Ishikawa (cell line): ENCODE data around the gene RAC2.

Experiments
- CEBPB ChIP-seq: IDR thresholded peaks from 2 replicates; pipeline ENCODE4 v1.6.1; 2012
- CREB1 ChIP-seq: IDR thresholded peaks from 2 replicates; pipeline ENCODE4 v1.6.1; 2012; ENCODE audit warnings: low read depth
- EP300 ChIP-seq: IDR thresholded peaks from 2 replicates; pipeline ENCODE4 v1.6.1; 2012; ENCODE audit warnings: borderline replicate concordance
- FOXM1 ChIP-seq: IDR thresholded peaks from 2 replicates; pipeline ENCODE4 v1.6.1; 2012; ENCODE audit warnings: low read depth, borderline replicate concordance
- TAF1 ChIP-seq: IDR thresholded peaks from 2 replicates; pipeline ENCODE4 v1.6.1; 2012; ENCODE audit warnings: low read depth, mild to moderate bottlenecking
- TEAD4 ChIP-seq: IDR thresholded peaks from 2 replicates; pipeline ENCODE4 v1.6.1; 2012
- YY1 ChIP-seq: IDR thresholded peaks from 2 replicates; pipeline ENCODE4 v1.6.1; 2012; ENCODE audit warnings: low read depth
- ZBTB7A ChIP-seq: IDR thresholded peaks from 2 replicates; pipeline ENCODE4 v1.6.1; 2012; ENCODE audit warnings: low read depth
- TF ChIP-seq, protein P1 (sequence below): IDR thresholded peaks from 2 replicates; pipeline ENCODE4 v1.6.1; 2012
- TF ChIP-seq, protein P2 (sequence below): IDR thresholded peaks from 2 replicates; pipeline ENCODE4 v1.6.1; 2012; ENCODE audit warnings: low read depth, mild to moderate bottlenecking
- TF ChIP-seq, protein P3 (sequence below): IDR thresholded peaks from 2 replicates; pipeline ENCODE4 v1.6.1; 2012

DNA sequence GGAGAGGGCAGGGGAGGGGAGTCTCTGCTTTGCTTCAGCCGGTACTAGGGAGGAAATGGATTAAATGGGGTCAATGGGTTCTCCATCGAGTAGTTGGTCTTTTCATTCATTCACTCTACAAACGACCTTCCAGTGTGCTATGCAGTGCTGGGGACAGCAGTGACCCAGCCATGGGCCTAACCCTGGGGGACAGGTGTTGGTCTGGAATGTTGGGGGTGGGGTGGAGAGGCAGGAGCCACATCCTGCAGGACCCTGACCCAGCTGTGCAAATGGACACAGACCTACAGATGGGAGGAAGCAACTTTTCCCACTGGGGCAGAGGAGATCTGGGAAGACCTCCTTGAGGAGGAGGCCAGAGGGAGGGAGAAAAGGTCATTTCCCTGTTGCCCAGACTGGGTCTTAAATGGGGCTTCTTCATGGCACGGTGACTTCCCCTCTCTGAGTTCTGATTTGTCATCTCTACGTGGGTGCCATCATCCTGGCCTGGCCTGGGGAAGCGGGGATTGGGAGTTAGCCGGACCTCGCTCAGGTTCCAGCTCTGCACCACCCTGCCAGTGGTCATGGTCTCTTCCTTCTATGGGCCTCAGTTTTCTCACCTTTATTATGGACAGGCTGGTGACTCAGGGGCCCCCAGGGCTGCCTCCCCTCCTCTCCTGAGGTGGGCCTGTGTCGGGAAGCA lies 40.2 kb upstream of the RAC2 start:
- TF ChIP-seq, protein P1, sequence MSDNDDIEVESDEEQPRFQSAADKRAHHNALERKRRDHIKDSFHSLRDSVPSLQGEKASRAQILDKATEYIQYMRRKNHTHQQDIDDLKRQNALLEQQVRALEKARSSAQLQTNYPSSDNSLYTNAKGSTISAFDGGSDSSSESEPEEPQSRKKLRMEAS, result no peak
- TF ChIP-seq YY1, result no peak
- TF ChIP-seq, protein P2, sequence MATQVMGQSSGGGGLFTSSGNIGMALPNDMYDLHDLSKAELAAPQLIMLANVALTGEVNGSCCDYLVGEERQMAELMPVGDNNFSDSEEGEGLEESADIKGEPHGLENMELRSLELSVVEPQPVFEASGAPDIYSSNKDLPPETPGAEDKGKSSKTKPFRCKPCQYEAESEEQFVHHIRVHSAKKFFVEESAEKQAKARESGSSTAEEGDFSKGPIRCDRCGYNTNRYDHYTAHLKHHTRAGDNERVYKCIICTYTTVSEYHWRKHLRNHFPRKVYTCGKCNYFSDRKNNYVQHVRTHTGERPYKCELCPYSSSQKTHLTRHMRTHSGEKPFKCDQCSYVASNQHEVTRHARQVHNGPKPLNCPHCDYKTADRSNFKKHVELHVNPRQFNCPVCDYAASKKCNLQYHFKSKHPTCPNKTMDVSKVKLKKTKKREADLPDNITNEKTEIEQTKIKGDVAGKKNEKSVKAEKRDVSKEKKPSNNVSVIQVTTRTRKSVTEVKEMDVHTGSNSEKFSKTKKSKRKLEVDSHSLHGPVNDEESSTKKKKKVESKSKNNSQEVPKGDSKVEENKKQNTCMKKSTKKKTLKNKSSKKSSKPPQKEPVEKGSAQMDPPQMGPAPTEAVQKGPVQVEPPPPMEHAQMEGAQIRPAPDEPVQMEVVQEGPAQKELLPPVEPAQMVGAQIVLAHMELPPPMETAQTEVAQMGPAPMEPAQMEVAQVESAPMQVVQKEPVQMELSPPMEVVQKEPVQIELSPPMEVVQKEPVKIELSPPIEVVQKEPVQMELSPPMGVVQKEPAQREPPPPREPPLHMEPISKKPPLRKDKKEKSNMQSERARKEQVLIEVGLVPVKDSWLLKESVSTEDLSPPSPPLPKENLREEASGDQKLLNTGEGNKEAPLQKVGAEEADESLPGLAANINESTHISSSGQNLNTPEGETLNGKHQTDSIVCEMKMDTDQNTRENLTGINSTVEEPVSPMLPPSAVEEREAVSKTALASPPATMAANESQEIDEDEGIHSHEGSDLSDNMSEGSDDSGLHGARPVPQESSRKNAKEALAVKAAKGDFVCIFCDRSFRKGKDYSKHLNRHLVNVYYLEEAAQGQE, result no peak
- no peak for TF ChIP-seq EP300
- TF ChIP-seq TAF1, result no peak
- TF ChIP-seq ZBTB7A, result no peak
- no peak for TF ChIP-seq CEBPB
- no peak for TF ChIP-seq TEAD4
- TF ChIP-seq CREB1, result no peak
- TF ChIP-seq FOXM1, result no peak
- TF ChIP-seq, protein P3, sequence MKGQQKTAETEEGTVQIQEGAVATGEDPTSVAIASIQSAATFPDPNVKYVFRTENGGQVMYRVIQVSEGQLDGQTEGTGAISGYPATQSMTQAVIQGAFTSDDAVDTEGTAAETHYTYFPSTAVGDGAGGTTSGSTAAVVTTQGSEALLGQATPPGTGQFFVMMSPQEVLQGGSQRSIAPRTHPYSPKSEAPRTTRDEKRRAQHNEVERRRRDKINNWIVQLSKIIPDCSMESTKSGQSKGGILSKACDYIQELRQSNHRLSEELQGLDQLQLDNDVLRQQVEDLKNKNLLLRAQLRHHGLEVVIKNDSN, result no peak
